Gastroesophageal sphincter (tissue), 4 donors: ENCODE data around the gene CPAMD8. TPM values are rescaled to one million over a fixed set of nuclear protein-coding genes. Genes with fewer than 3 reads are reported as not detected.

Source experiments
- ATAC-seq: fragments of 150-250 bp; one replicate; pipeline ENCODE4 v1.9.1; 2016; ENCODE audit warnings: mild to moderate bottlenecking, moderate library complexity
- H3K27ac ChIP-seq, 4 donors: fragments of 200-600 bp; sonication (generic) in 3 of 4; 1 replicate in 3 of 4; 2 replicates in 1 of 4; pipeline ENCODE4 v1.5.1; 2016 to 2019
- H3K27me3 ChIP-seq: fragments of 200-600 bp; sonication (generic); one replicate; pipeline ENCODE4 v1.5.1; 2019
- H3K36me3 ChIP-seq, 2 donors: fragments of 200-600 bp; sonication (generic); one replicate each; pipeline ENCODE4 v1.5.1; 2019; ENCODE audit warnings: control low read depth in 1 of 2
- H3K4me1 ChIP-seq, 3 donors: fragments of 200-600 bp; sonication (generic); 1 replicate in 2 of 3; 2 replicates in 1 of 3; pipeline ENCODE4 v1.5.1; 2016 to 2019; ENCODE audit warnings: control low read depth in 2 of 3
- H3K4me3 ChIP-seq, 2 donors: fragments of 200-600 bp; sonication (generic); one replicate each; pipeline ENCODE4 v1.5.1; 2019; ENCODE audit warnings: mild to moderate bottlenecking in 1 of 2, moderate library complexity in 1 of 2
- H3K9me3 ChIP-seq, 3 donors: fragments of 200-600 bp; sonication (generic); one replicate each; pipeline ENCODE4 v1.5.1; 2017 to 2019; ENCODE audit warnings: control low read depth in 2 of 3
- EP300 ChIP-seq: sonication (generic); formaldehyde crosslinking; IDR thresholded peaks from one replicate; pipeline ENCODE4 v1.6.1; 2017; ENCODE audit warnings: antibody characterized with exemption, mild to moderate bottlenecking
- POLR2A ChIP-seq, 2 donors: fragments of 450-650 bp; IDR thresholded peaks; one replicate each; pipeline ENCODE4 v1.6.1; 2017; ENCODE audit warnings: antibody characterized with exemption in 2 of 2, mild to moderate bottlenecking in 2 of 2, moderate library complexity in 1 of 2
- POLR2AphosphoS5 ChIP-seq: sonication (generic); formaldehyde crosslinking; IDR thresholded peaks from one replicate; pipeline ENCODE4 v1.6.1; 2017; ENCODE audit warnings: antibody characterized with exemption
- WGBS, 2 donors: methylation state at CpG; one replicate each; pipeline ENCODE4 v1.1.5; 2018; ENCODE audit warnings: low coverage in 1 of 2; 5-methylcytosine and 5-hydroxymethylcytosine counted together
- total RNA-seq, 4 donors: library from RNA; depleted of rRNA; stranded (reverse); fragments of >200 nt; gene quantifications; one replicate each; pipeline ENCODE4 v1.1.0, GENCODE V29; 2016
- TF ChIP-seq, protein P1 (sequence below), 4 experiments: fragments of 200-600 bp in 2 of 4; fragments of 450-650 bp in 2 of 4; sonication (generic) in 1 of 4; IDR thresholded peaks; one replicate each; pipeline ENCODE4 v1.5.1; 2017 to 2019; ENCODE audit warnings: antibody characterized with exemption in 4 of 4, mild to moderate bottlenecking in 2 of 4, moderate library complexity in 2 of 4

CPAMD8 gene
- total RNA-seq, 4 donors from 2014 or later, result 6.9 to 12.0 (median 9.2) TPM

- ATAC-seq, result no peak
- Histone ChIP-seq H3K4me1 (peaks cover 0 to 3% (median 2%) of the 10 kb centered on the region in 3 donors), H3K4me3 (no peak overlapping the region), H3K9me3 (peaks cover 0 to 9% (median 0%) of the 10 kb centered on the region in 3 donors), H3K27ac (no peak overlapping the region), H3K27me3 (peaks cover 18% of the 10 kb centered on the region), H3K36me3 (no peaks in the 10 kb centered on the region)
- WGBS, 2 donors, result 95% methylated on average over 6 of the region's 9 CpGs; no CpG with 5 or more reads in 1 of the 2 donors
- no peak for TF ChIP-seq POLR2A (IDR thresholded peaks at IDR 0.05)
- TF ChIP-seq, protein P1, sequence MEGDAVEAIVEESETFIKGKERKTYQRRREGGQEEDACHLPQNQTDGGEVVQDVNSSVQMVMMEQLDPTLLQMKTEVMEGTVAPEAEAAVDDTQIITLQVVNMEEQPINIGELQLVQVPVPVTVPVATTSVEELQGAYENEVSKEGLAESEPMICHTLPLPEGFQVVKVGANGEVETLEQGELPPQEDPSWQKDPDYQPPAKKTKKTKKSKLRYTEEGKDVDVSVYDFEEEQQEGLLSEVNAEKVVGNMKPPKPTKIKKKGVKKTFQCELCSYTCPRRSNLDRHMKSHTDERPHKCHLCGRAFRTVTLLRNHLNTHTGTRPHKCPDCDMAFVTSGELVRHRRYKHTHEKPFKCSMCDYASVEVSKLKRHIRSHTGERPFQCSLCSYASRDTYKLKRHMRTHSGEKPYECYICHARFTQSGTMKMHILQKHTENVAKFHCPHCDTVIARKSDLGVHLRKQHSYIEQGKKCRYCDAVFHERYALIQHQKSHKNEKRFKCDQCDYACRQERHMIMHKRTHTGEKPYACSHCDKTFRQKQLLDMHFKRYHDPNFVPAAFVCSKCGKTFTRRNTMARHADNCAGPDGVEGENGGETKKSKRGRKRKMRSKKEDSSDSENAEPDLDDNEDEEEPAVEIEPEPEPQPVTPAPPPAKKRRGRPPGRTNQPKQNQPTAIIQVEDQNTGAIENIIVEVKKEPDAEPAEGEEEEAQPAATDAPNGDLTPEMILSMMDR (IDR thresholded peaks at IDR 0.05), result no peak
- TF ChIP-seq EP300, result no peak
- TF ChIP-seq POLR2AphosphoS5, result no peak
Observed at GRCh38 chr19:16952046-16952445, 74.6 kb downstream of the CPAMD8 start.

DNA sequence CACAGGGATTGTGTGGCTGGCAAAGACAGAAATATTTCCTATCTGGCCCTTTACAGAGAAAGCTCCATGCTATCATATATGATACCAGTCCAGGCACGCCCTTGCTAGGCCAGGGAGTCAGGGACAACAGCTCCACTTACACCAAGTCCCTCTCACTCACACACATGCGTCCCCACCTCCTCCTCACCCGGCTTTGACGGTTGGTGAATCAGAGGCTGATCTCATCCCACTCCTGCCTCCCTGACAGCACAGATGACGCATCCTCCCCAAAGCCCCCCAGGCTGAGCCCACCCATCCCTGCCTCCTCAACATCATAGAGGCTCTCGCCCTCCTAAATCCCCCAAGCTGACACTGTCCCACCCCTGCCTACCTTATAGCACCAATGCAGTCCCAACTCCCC lies 75.1 kb downstream of the CPAMD8 start:
- Histone ChIP-seq H3K4me1 (no peaks in the 10 kb centered on the region), H3K9me3 (peaks cover 0 to 9% (median 0%) of the 10 kb centered on the region in 3 donors), H3K27ac (no peak overlapping the region), H3K36me3 (no peaks in the 10 kb centered on the region), H3K4me3 (no peak overlapping the region), H3K27me3 (peaks cover 18% of the 10 kb centered on the region)
- ATAC-seq, result no peak
- TF ChIP-seq POLR2AphosphoS5, result no peak
- TF ChIP-seq, protein P1 (IDR thresholded peaks at IDR 0.05), result no peak
- TF ChIP-seq POLR2A (IDR thresholded peaks at IDR 0.05), result no peak
- no peak for TF ChIP-seq EP300
- WGBS, 2 donors, result 75 to 86% methylated on average over 2 to 5 of the region's 6 CpGs

DNA sequence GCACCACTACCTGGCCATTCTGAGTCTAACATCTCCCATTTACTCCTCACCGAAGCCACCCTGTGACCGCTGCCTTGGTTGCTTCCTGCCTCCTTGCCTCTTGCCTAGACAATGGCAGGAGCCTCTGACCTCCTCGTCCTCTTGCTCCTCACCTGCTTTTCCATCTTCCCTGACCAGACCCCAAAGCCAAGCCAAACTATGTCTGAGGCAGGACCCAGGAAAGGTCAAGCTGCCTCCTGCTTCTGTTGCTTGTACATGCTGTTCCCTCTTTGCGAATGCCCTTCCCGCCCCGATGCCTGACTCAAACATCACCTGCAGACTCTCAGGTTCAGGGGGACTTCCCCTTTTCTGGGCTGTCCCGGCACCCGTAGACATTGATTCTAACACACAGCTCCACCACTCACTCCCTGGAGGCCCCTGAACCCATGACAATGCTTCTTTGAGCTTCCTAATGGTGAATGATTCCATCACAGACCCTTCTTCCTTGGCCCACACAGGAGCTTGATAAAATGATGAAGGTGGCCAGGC lies 77.0 kb downstream of the CPAMD8 start:
- H3K27ac ChIP-seq, result no peak overlapping the region
- no peak overlapping the region for H3K4me3 ChIP-seq
- TF ChIP-seq POLR2AphosphoS5 (no peak), EP300 (no peak), POLR2A (IDR thresholded peaks at IDR 0.05) (no peak)
- TF ChIP-seq, protein P1 (IDR thresholded peaks at IDR 0.05), result no peak
- peaks cover 0 to 9% (median 0%) of the 10 kb centered on the region in 3 donors for H3K9me3 ChIP-seq
- WGBS, 2 donors, result 88 to 93% methylated on average over 2 to 8 of the region's 8 CpGs
- no peaks in the 10 kb centered on the region for H3K36me3 ChIP-seq
- peaks cover 15% of the 10 kb centered on the region for H3K27me3 ChIP-seq
- H3K4me1 ChIP-seq, result no peaks in the 10 kb centered on the region
- ATAC-seq, result no peak

GRCh38 chr19:16946951-16947940 lies 79.4 kb downstream of the CPAMD8 start:
- H3K9me3 ChIP-seq, result no peaks in the 10 kb centered on the region
- 85 to 89% methylated on average over 9 to 10 of the region's 16 CpGs for WGBS, 2 donors
- H3K4me3 ChIP-seq, result no peak overlapping the region
- H3K27me3 ChIP-seq, result peaks cover 9% of the 10 kb centered on the region
- no peak for ATAC-seq
- no peaks in the 10 kb centered on the region for H3K36me3 ChIP-seq
- no peaks in the 10 kb centered on the region for H3K4me1 ChIP-seq
- no peak overlapping the region for H3K27ac ChIP-seq
- TF ChIP-seq EP300 (no peak), POLR2AphosphoS5 (no peak), POLR2A (IDR thresholded peaks at IDR 0.05) (no peak)
- TF ChIP-seq, protein P1 (IDR thresholded peaks at IDR 0.05), result no peak
